K562 (cell line): Measurements from ENCODE around the gene CHD6. TPM values are rescaled to one million over a fixed set of nuclear protein-coding genes. Genes with fewer than 3 reads are reported as not detected.
A peak's percentile ranks its signal among the peaks of the same experiment; 100 is the strongest.

ENCODE experiments used
- CBX5 ChIP-seq: IDR thresholded peaks from 2 replicates; pipeline ENCODE4 v1.6.1; 2014; ENCODE audit warnings: low read depth, borderline replicate concordance
- DNMT1 ChIP-seq: fragments of 450-650 bp; IDR thresholded peaks from 2 replicates; pipeline ENCODE4 v1.6.1; 2016; ENCODE audit warnings: antibody characterized with exemption, mild to moderate bottlenecking
- DPF2 ChIP-seq: fragments of 450-650 bp; IDR thresholded peaks from 2 replicates; pipeline ENCODE4 v1.6.1; 2016
- GABPB1 ChIP-seq: sonication (generic); formaldehyde crosslinking; IDR thresholded peaks from 2 replicates; pipeline ENCODE4 v1.8.0; 2022; ENCODE audit warnings: mild to moderate bottlenecking, missing genetic modification reagents
- GATAD2A ChIP-seq: fragments of 450-650 bp; IDR thresholded peaks from 2 replicates; pipeline ENCODE4 v1.6.1; 2017
- HOXB6 ChIP-seq: fragments of 250-450 bp; sonication (Bioruptor Pico); IDR thresholded peaks from 2 replicates; pipeline ENCODE4 v1.5.1; 2022; ENCODE audit warnings: mild to moderate bottlenecking, borderline replicate concordance
- JUN ChIP-seq, 2 experiments: sonication (generic) in 1 of 2; formaldehyde crosslinking in 1 of 2; IDR thresholded peaks; 2 replicates each; pipeline versions ENCODE4 v1.6.1 to v1.8.0; 2012 to 2022; ENCODE audit warnings: borderline replicate concordance in 2 of 2, mild to moderate bottlenecking in 2 of 2, improper control_type of control experiment in 1 of 2, low read depth in 1 of 2, low read length in 1 of 2, missing genetic modification reagents in 1 of 2
- MEIS2 ChIP-seq: fragments of 450-650 bp; IDR thresholded peaks from 2 replicates; pipeline ENCODE4 v1.6.1; 2014; ENCODE audit warnings: mild to moderate bottlenecking; ENCODE audit not compliant: partially characterized antibody
- NFYB ChIP-seq: IDR thresholded peaks from 2 replicates; pipeline ENCODE4 v1.6.1; 2011; ENCODE audit warnings: mild to moderate bottlenecking, moderate library complexity; ENCODE audit not compliant: insufficient read length; ENCODE audit errors: extremely low read depth
- NR2C2 ChIP-seq, 2 experiments: fragments of 200-800 bp in 1 of 2; sonication (Bioruptor generic) in 1 of 2; sonication (generic) in 1 of 2; formaldehyde crosslinking in 1 of 2; IDR thresholded peaks; 2 replicates each; pipeline versions ENCODE4 v1.6.1 to v1.8.0; 2016 to 2022; ENCODE audit warnings: mild to moderate bottlenecking in 1 of 2, missing compliant biosample characterization in 1 of 2, missing genetic modification characterization in 1 of 2, missing genetic modification reagents in 1 of 2
- RBM17 ChIP-seq: fragments of 200-400 bp; formaldehyde crosslinking; IDR thresholded peaks from 2 replicates; pipeline ENCODE4 v1.6.1; 2017; ENCODE audit warnings: low read depth, mild to moderate bottlenecking, low read length, borderline replicate concordance
- RNF2 ChIP-seq: sonication (generic); IDR thresholded peaks from 2 replicates; pipeline ENCODE4 v1.6.1; 2016
- SRSF7 ChIP-seq: fragments of 200-400 bp; formaldehyde crosslinking; optimal IDR thresholded peaks from 2 replicates; pipeline ENCODE3; 2017; ENCODE audit warnings: mild to moderate bottlenecking, low read depth, low read length
- ZNF41 ChIP-seq: fragments of 250-450 bp; sonication (Bioruptor Pico); conservative IDR thresholded peaks from 2 replicates; pipeline ENCODE4 v1.4.0; 2020; ENCODE audit warnings: mild to moderate bottlenecking
- ZNF583 ChIP-seq: fragments of 250-450 bp; sonication (Bioruptor Pico); IDR thresholded peaks from 2 replicates; pipeline ENCODE4 v1.4.0; 2020
- polyA plus RNA-seq, 8 experiments: library from polyadenylated mRNA; depleted of rRNA in 4 of 8; stranded (reverse) in 5 of 8; unstranded in 3 of 8; fragments of >200 nt; fragmentation: Nextera tagmentation in 2 of 8; fragmentation: Illumina TruSeq in 1 of 8; extraction: Ambion mirVana in 2 of 8; extraction: Trizol in 1 of 8; gene quantifications; 2 replicates each; pipeline versions ENCODE4 v1.2.1 to v1.2.3, GENCODE V29; 2011 to 2014; ENCODE audit warnings: inconsistent platforms in 1 of 8, missing spikeins in 1 of 8
- total RNA-seq, 7 experiments: library from RNA; depleted of rRNA in 6 of 7; stranded (reverse); fragments of >200 nt in 6 of 7; fragmentation: Illumina TruSeq in 2 of 7; extraction: Trizol in 2 of 7; gene quantifications; 2 replicates each; pipeline versions ENCODE4 v1.2.1 to v1.2.3, GENCODE V29; 2011 to 2021; ENCODE audit warnings: low replicate concordance in 1 of 7
- TF ChIP-seq, protein P1 (sequence below): fragments of 150-350 bp; IDR thresholded peaks from 2 replicates; pipeline ENCODE4 v1.6.1; 2014; ENCODE audit warnings: low read depth, mild to moderate bottlenecking, low read length, borderline replicate concordance
- TF ChIP-seq, protein P2 (sequence below), 3 experiments: fragments of 200-800 bp in 1 of 3; fragments of 250-450 bp in 1 of 3; fragments of 450-650 bp in 1 of 3; sonication (Bioruptor Pico) in 1 of 3; sonication (Bioruptor generic) in 1 of 3; formaldehyde crosslinking in 1 of 3; IDR thresholded peaks; 2 replicates each; pipeline versions ENCODE4 v1.6.1 to v1.8.0; 2016 to 2022; ENCODE audit warnings: mild to moderate bottlenecking in 2 of 3, missing genetic modification characterization in 2 of 3, missing compliant biosample characterization in 1 of 3, moderate library complexity in 1 of 3
- TF ChIP-seq, protein P3 (sequence below): fragments of 250-450 bp; sonication (Bioruptor Pico); IDR thresholded peaks from 2 replicates; pipeline ENCODE4 v1.8.0; 2021; ENCODE audit warnings: moderate library complexity, mild to moderate bottlenecking, inconsistent platforms

Gene CHD6
- total and polyA plus RNA-seq, 9 of the 15 experiments (the other 6 are each of a cell fraction or from before 2014, with no cell fraction given): 3.9 to 24.2 (median 12.8) TPM

DNA sequence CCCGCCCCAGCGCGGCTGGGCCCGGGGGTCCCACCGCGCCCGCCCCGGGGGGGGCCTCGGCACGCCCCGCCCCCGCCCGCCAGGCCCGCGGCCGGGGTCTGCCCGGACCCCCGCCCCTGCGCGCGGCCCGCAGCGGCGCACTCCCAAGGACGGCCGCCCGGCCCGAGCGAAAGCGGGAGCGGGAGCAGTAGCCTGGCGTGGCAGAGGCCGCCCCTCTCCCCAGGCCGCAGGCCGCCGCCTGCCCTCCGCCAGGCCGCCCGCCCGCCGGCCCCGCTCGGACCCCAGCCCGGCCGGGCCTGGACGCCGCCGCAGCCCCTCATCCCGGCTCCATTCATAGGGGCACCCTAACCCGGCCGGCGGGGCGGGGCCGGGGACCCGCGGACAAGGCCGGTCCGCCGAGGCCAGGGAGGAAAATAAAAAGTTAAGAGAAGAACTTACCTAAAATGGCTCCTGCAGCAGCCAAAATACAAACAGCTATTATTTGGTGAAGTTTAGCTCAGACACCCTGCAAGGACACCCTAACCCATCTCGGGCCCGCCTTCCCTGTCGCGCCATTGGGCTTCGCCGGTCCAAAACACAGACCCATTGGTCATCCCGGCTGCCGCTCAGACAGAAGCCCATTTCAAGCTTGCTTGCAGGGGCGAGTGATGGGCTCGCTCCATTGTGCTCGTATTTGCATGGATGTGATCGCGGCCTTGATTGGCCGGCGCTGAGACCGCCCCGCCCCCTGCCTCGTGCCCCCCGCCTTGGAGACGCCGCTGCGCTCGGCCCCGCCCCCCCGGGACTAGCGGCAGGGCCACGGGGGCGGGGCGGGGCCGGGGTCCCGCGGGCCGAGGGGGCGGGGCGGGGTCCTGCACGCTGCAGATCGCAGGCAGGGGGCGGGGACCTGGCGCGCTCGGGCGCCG, at the start of gene CHD6 (continued):
- no peak for TF ChIP-seq NR2C2 (CRISPR knock-in tag; IDR thresholded peaks at IDR 0.05)
- no peak; the same call in 1 of the 2 replicates for TF ChIP-seq NR2C2 (tag; IDR thresholded peaks at IDR 0.05)
- TF ChIP-seq DPF2: no peak
- no peak for TF ChIP-seq RNF2
- TF ChIP-seq ZNF583 (CRISPR knock-in tag): no peak
- TF ChIP-seq DNMT1: no peak
- TF ChIP-seq, protein P1, sequence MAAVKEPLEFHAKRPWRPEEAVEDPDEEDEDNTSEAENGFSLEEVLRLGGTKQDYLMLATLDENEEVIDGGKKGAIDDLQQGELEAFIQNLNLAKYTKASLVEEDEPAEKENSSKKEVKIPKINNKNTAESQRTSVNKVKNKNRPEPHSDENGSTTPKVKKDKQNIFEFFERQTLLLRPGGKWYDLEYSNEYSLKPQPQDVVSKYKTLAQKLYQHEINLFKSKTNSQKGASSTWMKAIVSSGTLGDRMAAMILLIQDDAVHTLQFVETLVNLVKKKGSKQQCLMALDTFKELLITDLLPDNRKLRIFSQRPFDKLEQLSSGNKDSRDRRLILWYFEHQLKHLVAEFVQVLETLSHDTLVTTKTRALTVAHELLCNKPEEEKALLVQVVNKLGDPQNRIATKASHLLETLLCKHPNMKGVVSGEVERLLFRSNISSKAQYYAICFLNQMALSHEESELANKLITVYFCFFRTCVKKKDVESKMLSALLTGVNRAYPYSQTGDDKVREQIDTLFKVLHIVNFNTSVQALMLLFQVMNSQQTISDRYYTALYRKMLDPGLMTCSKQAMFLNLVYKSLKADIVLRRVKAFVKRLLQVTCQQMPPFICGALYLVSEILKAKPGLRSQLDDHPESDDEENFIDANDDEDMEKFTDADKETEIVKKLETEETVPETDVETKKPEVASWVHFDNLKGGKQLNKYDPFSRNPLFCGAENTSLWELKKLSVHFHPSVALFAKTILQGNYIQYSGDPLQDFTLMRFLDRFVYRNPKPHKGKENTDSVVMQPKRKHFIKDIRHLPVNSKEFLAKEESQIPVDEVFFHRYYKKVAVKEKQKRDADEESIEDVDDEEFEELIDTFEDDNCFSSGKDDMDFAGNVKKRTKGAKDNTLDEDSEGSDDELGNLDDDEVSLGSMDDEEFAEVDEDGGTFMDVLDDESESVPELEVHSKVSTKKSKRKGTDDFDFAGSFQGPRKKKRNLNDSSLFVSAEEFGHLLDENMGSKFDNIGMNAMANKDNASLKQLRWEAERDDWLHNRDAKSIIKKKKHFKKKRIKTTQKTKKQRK: peak; percentile 42; the same call in 1 of the 2 replicates
- TF ChIP-seq GATAD2A: no peak
- TF ChIP-seq JUN (IDR thresholded peaks at IDR 0.05; ENCODE audit: borderline replicate concordance, low read depth, low read length): no peak
- no peak for TF ChIP-seq JUN (CRISPR knock-in tag; IDR thresholded peaks at IDR 0.05; ENCODE audit: borderline replicate concordance)
- peak; percentile 97 for TF ChIP-seq NFYB
- no peak for TF ChIP-seq ZNF41 (CRISPR knock-in tag)
- no peak for TF ChIP-seq SRSF7
- TF ChIP-seq RBM17: no peak
- no peak for TF ChIP-seq HOXB6 (CRISPR knock-in tag)
- TF ChIP-seq MEIS2: no peak
- TF ChIP-seq GABPB1 (CRISPR knock-in tag): 0 out of 2 replicates have a peak, but pooled peaks have one; percentile 22
- TF ChIP-seq, protein P2, sequence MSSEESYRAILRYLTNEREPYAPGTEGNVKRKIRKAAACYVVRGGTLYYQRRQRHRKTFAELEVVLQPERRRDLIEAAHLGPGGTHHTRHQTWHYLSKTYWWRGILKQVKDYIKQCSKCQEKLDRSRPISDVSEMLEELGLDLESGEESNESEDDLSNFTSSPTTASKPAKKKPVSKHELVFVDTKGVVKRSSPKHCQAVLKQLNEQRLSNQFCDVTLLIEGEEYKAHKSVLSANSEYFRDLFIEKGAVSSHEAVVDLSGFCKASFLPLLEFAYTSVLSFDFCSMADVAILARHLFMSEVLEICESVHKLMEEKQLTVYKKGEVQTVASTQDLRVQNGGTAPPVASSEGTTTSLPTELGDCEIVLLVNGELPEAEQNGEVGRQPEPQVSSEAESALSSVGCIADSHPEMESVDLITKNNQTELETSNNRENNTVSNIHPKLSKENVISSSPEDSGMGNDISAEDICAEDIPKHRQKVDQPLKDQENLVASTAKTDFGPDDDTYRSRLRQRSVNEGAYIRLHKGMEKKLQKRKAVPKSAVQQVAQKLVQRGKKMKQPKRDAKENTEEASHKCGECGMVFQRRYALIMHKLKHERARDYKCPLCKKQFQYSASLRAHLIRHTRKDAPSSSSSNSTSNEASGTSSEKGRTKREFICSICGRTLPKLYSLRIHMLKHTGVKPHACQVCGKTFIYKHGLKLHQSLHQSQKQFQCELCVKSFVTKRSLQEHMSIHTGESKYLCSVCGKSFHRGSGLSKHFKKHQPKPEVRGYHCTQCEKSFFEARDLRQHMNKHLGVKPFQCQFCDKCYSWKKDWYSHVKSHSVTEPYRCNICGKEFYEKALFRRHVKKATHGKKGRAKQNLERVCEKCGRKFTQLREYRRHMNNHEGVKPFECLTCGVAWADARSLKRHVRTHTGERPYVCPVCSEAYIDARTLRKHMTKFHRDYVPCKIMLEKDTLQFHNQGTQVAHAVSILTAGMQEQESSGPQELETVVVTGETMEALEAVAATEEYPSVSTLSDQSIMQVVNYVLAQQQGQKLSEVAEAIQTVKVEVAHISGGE (CRISPR knock-in tag; IDR thresholded peaks at IDR 0.05): no peak
- TF ChIP-seq CBX5: no peak
- TF ChIP-seq, protein P3, sequence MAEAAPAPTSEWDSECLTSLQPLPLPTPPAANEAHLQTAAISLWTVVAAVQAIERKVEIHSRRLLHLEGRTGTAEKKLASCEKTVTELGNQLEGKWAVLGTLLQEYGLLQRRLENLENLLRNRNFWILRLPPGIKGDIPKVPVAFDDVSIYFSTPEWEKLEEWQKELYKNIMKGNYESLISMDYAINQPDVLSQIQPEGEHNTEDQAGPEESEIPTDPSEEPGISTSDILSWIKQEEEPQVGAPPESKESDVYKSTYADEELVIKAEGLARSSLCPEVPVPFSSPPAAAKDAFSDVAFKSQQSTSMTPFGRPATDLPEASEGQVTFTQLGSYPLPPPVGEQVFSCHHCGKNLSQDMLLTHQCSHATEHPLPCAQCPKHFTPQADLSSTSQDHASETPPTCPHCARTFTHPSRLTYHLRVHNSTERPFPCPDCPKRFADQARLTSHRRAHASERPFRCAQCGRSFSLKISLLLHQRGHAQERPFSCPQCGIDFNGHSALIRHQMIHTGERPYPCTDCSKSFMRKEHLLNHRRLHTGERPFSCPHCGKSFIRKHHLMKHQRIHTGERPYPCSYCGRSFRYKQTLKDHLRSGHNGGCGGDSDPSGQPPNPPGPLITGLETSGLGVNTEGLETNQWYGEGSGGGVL: no peak
